Activated CD4-positive, alpha-beta T cell treated with anti-CD3 and anti-CD28 coated beads, Interleukin-2, Interleukin-6, amounts not matched to agents 100 ng/mL and 50 ng/mL, durations not matched to agents 16 hours and 8 hours (primary cell): Measurements from ENCODE around the gene ZSCAN22.
"Not testable (repeated sequence)": the region's sequence is repeated elsewhere in the genome, so short reads cannot be mapped to it uniquely, and the experiment has no call there.

Experiments
- DNase-seq: peaks from one replicate; pipeline ENCODE4 v3.0.0-alpha.2; 2020

The ZSCAN22 gene

DNA sequence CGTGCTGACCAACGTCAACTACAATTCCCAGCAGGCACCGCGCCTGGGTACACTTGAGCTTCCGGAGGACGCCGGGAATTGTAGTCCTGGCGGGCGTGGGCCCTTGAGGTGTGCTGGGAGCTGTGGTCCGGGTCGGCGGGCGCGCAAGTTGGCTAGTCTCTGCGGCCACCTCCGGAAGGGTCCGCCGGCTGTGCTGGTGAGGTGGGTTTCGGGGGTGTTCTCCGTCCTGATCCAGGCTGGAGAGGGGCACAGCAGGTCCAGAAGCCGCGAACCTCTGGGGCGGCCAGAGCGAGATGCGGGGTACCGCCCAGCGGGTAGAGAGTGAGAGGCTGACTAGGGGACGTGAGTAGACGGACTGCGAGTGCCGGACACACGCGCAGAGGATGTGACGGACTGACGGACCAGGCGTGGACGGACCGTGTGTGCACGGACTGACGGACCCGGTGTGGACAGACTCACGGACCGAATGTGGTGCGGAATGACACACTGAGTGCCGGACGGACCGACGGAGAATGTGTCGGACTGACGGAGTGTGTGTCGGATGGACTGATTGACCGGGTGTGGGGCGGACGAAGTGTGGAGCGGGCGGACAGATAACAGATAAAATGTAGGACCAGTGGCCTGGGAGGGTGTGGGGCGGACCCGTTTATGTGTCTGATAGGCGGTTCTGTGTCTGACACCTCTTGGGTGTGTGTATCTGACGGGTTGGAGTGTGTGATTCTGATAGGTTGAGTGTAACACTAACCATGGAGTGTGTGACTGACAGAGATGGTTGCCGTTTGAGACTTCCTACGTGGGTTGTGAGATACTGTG, at the start of gene ZSCAN22:
ZSCAN22 (plus strand) TSS at position 81 of the 813 bp plus-strand sequence. CDS start 7,809 bp downstream, outside the sequence.
- peak; percentile 96 for DNase-seq

DNA sequence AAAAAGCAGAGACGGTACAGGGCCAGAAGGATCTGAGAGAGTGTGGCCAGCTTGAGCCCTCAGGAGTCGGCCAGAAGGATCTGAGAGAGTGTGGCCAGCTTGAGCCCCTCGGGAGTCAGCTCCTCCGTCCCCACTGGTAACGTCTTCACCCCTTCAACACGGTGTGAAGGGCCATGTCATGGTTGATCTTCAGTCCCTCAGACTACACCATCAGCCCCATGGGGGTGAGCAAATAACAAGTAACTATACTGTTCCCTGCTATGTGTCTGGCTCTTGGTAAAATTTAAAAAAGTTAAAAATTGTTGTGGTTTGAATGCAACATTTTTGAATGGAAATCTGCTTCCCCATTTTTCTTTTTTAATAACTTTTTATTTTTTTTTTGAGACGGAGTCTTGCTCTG, 49.6 kb upstream of the ZSCAN22 start:
- no peak for DNase-seq

DNA sequence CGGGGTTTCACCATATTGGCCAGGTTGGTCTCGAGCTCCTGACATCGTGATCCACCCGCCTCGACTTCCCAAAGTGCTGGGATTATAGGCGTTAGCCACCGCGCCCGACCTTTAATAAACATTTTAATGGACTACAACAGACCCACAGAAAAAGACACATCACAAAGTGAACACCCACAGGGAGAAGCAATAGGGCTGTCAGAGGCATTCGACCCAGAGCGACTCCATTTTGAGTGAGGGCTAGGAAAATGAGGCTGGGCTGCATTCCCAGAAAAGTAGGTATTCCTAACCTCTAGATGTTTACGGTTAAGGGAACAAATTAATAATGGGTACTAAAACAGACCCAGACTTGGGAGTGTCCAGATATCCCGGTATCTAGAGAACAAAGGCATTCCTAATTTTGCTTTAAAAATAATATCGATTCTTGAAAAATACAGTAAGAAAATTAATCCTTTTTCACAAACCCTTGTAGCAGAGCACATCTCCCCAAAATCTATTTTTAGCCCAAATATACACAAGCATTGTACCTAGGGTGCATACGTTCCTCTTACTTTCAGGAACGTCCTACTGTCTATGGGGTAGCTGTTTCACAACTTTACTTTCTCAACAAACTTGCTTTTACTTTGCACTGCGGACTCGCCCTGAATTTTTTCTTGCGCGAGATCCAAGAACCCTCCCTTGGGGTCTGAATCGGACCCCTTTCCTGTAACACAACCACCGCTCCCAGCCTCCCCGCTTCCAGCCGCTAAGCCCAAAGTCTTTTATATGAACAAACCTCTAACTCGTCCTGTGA, 48.9 kb upstream of the ZSCAN22 start:
- no peak for DNase-seq

DNA sequence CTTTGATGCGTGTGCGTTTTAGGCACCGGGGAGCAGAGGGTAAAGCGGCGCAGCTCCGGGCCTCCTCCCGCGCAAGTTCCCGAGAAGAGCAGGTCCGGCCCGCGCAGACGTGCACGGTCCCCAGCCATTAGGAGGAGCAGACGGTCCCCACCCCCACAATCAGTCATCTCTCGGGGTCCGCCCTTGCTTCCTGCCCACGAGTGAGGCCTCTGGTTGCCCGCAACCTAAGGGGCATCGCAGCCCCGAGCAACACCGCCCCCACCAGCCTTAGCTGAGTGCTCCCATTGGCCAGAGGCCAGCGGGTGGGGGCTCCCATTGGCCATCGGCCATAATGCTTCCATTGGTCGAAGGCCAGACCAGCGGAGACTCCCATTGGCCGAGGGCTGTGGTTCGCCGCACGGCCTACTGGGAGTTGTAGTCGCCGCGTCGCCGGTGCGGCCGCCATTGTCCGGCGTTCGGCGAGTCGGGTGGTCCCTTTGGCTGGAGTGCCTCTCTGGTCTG, 48.2 kb upstream of the ZSCAN22 start, which contains the start of gene ZNF8:
ZNF8 (plus strand) TSS at position 415 of the 501 bp plus-strand sequence. CDS start 127 bp downstream, outside the sequence.
- DNase-seq = peak; percentile 98

DNA sequence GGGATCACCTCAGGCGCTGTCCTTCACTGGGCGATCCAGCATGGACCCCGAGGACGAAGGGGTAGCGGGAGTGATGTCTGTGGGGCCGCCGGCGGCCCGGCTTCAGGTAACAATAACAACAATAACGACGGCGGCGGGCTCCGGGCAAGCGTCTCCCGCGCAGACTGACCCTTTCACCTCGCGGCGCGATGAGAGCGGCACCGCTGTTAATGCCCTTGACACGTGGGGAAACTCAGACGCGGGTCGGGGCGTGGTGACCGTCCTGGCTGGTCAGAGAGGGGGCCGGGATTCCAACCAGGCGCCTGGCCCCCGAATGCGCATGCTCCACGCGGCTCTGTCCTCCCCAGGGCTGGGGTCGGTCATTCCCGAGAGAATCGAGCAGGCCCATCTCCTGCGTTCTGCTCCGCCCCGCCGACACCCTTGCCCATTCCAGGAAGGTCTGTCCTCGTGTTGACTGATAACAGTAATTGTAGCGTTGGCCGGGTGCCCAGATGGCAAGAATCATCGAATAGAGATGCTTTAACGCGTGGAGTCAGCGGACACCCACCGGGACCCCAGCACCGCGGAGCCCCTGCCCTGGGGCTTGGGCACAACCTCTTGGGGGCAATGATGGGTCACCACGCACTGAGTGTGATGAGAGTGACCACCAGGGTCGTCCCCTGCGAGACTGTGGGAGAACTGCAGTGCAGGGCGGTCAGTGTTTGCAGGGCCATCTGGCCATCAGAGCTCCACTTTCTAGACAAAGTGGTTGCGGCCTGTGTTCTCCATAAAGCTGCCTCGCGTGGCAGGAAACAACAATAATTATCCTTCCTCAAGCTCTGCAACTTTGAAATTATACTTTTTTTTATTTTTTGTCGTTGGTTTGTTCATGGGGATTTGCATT, 47.5 kb upstream of the ZSCAN22 start:
- peak; percentile 50 for DNase-seq

DNA sequence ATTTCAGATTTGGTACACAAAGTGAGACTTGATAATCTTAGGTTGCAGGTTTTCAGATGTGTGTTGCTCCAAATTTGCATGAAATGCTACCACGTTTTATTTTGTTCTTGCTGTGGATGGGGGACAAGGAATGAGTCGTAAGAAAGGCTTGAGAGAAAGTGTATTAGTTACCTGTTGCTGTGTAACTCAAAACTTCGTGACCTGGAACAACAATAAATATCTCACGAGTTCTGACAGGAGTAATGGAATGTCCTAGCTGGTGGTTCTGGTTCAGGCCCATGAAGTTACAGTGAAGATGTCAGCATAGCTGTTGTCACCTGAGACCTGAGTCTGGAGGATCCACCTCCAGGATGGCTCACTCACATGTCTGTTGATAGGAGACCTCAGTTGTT, 46.9 kb upstream of the ZSCAN22 start:
- DNase-seq = no peak

DNA sequence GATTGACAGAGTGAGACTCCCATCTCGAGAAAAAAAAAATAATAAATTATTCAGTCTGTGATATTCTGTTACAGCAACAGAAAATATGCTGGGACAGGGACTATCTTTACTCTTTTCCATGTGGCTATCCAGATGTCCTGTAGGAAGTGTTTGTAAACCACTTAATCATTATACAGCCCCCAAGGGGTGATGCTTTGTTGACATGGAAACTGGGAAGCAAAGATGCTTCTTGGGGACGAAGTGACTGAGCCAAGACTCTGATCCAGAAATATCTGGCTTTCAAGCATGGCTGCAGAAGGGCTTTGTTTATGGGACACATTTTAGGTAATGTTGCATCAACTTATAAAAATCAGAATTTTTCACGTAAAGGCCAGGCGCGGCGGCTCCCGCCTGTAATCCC, 42.6 kb upstream of the ZSCAN22 start:
- no peak for DNase-seq

DNA sequence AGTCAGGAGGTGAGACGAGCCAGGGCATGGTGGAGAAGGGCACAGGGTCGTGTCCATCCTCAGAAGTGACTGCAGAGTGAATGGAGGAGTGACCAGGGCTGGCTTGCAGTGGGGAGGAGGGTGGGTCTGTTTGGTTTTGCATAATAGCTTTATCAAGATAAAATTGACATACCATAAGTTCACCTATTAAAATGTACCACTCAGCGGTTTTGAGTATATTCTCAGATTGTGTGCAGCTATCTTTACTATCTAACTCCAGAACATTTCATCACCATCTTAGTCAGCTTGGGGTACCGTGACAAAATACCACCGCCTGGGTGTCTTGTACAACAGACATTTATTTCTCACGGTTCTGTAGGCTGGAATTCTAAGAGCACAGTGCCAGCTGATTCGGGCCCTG, 34.9 kb upstream of the ZSCAN22 start:
- no peak for DNase-seq

DNA sequence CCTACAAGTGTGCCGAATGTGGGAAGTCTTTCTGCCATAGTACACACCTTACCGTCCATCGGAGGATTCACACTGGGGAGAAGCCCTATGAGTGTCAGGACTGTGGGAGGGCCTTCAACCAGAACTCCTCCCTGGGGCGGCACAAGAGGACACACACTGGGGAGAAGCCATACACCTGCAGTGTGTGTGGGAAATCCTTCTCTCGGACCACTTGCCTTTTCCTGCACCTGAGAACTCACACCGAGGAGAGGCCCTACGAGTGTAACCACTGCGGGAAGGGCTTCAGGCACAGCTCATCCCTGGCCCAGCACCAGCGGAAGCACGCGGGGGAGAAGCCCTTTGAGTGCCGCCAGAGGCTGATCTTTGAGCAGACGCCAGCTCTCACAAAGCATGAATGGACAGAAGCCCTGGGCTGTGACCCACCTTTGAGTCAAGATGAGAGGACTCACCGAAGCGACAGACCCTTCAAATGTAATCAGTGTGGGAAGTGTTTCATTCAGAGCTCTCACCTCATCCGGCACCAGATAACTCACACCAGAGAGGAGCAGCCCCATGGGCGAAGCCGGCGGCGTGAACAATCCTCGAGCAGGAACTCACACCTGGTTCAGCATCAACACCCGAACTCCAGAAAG, 31.9 kb upstream of the ZSCAN22 start:
- no peak for DNase-seq

DNA sequence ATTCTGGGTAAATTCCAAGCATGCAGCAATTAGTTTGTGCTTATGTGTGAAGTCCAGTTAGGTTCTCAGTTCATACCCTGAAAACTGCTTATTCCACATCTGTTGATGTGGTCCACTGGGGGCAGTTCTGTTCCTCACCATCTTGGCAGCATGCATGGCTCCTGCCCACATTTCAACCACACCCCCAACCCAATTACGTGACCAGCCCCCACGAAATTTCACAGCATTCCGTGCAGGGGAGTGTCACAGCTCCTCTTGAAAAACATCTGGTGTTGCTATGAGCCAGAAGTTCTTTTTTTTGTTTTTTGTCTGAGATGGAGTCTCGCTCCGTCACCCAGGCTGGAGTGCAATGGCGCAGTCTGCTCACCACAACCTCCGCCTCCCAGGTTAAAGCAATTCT, 30.7 kb upstream of the ZSCAN22 start:
- no peak for DNase-seq

DNA sequence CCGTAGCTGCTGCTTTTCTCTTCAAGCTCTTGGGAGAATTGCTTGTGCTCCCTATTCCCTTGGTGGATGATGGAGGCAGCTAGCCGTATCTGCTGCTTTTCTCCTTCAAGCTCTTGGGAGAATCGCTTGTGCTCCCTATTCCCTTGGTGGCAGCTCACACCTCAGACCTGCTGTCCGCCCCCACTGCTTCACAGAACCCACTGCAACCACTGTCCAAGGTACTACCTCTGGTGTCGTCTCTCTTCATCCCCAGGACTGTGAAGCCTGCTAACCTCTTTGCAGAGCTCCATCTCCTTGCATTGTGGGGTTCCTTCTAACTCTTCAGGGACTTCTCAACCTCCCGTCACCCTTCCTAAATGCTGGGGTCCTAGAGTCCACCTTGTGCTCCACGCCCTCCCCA, 26.2 kb upstream of the ZSCAN22 start:
- no peak for DNase-seq

DNA sequence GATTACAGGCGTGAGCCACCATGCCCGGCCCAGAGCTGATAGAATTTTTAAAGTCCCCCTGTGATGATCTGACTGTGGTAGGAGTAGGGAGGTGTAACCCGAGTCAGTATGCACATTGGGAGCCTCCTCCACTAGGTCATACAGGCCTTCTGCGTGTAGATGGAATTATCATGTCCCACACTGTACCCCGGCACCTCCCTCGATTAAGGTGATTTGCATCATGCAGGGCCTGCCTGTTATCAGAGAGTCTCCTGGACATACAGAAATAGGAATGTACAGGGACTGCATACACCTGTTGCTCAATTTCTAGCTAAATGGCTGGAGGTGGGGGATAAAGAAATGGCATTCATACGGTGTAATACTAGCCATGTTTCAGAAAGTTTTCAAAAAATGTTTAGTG, 22.5 kb upstream of the ZSCAN22 start:
- DNase-seq = no peak

DNA sequence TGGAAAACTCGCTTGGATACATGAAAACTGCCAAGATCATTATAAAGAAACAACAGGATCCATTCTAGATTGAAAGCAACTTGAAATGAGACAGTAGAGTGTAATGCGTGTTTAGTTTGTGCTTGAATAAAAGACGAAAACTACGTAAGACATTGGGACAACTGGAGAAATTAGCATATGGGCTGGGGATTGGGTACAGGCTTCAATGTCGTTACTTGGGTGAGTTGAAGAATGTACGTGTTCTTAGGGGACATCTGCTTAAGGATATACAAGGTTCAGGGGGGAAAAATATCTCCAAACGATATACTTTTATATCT, 22.1 kb upstream of the ZSCAN22 start:
- DNase-seq = no peak

DNA sequence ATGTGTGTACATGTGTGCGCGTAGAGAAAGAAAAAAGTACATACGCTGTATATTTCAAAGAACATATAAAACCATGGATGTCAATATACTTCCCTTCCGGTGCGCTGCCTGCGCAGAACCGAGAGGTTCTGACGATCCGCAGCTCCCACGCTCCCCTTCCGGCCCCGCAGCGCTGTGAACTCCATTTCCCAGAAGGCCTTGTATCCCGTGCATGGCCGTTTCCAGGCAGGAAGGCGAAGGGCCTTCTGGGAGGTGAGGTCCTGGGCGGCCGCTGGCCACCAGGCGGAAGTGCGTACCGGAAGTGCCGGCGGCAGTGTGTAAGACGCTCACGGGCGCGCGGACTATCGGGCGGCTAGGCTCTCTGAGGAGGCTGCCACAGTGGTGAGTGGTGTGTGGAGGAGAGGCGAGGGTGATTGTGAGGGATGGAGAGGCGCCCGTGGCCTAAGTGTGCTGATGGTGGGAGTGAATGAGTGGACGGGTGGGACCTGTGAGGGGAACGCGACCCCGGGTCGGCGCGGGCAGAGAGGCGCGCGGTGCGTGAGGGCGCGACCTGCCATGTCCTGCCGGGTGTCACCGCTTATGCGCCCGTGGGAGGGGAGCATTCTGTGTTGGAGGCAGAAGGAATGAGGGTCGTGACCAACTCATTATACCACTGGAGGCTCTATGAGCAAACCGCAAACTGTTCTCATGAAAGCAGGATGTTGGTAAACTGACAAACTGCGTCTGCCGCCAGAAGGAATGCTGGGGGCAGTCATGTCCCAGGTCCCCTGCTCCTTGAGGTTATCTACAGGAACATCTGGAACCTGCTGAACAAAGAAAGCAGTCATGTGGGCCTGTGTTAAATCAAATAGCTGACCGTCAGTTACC, 21.5 kb upstream of the ZSCAN22 start, which contains the start of gene ERVK3-1:
ERVK3-1 (plus strand) TSS at position 313 of the 867 bp plus-strand sequence. CDS start 6,792 bp downstream, outside the sequence.
- DNase-seq = peak; percentile 98

DNA sequence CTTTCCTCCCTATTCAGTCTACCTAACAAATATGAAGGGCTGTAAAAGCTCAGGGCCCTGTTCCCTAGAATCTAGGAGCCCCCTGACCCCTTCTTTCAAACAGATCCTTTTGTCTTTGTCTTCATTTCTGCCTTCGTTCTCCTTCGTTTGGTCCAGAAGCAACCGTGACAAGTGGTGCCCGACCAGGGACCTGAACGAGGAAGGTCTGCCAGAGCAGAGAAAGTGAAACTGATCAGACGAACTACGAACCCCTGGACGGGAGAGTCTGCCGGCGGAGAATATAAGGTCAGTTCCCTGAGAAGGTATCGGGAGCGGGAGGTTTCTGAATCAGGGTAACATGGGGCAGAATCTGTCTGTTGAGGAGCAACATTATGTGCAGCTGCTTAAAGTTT, 20.9 kb upstream of the ZSCAN22 start:
- DNase-seq = peak; percentile 13

DNA sequence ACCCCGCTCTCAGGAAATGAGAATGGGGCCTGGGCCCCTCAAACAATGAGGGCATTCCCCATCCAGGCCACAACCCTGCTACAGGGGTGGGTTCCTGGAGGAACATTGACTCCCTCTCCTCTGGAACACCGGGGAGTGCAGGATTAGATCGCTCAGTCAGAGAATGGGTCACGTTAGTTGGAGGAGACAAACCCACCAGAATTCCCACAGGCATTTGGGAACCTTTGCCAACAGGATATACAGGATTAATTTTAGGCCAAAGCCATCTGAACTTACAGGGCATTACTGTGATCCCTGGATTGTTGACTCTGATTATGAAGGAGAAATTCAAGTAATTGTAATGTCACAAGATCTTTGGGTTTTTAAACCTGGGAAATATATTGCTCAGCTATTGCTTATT, 19.1 kb upstream of the ZSCAN22 start:
- DNase-seq = no peak

DNA sequence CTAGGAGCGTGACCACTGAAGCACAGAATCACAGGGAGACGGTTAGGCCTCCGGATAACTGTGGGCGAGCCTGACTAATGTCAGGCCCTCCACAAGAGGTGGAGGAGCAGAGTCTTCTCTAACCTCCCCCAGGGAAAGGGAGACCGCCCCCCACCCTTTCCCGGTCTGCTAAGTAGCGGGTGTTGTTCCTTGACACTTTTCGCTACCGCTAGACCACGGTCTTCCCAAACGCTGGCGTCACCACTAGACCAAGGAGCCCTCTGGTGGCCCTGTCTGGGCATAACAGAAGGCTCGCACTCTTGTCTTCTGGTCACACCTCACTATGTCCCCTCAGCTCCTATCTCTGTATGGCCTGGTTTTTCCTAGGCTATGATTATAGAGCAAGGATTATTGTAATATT, 16.1 kb upstream of the ZSCAN22 start:
- DNase-seq = not testable (repeated sequence)

DNA sequence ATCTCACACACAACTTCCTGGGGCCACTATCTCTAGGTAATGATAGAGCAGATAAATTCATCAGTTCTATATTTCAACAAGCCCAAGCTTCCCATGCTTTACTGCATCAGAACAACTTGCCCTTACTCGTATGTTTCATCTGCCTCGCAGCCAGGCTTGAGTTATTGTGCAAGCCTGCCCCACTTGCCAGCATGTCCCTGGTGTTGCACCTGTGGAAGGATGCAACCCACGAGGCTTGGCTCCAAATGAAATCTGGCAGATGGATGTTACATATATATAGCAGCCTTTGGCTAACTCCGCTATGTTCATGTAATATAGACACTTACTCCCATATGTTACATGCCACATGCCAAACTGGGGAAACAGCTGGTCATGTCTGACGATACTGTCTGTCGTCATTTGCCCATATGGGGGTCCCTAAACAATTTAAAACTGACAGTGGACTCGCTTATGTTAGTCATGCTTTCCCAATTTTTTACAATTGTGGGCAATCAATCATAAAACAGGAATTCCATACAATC, 15.4 kb upstream of the ZSCAN22 start:
- no peak for DNase-seq

DNA sequence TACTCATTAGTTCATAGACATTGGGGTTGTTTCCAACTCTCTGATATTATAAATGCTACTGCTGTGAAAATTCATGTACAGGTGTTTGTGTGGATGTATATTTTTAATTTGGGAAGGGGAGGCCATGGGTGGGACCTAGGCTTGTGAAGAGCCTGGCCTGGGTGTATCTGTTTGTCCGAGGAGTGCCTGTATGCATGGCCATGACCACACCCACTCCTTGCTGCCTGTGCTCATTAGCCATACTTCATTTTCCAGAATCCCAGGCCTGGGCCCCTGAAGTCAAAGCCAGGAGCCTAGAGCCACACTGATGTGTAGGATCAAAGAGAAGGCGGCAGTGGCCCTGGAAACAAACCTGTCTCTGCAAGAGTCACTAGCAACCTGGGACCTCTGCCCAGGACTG, 11.2 kb upstream of the ZSCAN22 start:
- no peak for DNase-seq

DNA sequence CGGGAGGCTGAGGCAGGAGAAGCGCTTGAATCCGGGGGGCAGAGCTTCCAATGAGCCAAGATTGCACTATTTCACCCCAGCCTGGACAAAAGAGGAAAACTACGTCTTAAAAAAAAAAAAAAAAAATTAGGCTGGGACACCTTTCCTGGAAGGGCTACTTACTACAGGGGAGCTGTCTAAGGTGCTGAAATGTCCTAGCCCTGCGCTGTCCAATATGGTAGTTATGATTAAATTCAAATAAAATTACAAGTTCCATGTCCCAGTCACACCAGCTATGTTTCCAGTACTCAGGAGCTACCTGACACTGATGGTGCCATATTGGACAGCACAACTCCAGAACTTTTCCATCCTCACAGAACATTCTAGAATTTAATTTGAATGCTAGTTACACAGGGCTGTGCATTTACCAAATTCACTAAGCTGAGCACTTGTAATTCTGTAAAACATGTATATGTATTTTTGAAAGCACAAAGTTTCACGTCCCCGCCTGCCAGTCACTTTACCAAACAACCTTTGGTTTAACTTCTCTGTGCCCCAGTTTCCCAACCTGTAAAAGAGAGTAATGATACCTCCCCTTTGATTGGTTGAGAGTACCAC, 9.2 kb upstream of the ZSCAN22 start:
- DNase-seq = no peak

DNA sequence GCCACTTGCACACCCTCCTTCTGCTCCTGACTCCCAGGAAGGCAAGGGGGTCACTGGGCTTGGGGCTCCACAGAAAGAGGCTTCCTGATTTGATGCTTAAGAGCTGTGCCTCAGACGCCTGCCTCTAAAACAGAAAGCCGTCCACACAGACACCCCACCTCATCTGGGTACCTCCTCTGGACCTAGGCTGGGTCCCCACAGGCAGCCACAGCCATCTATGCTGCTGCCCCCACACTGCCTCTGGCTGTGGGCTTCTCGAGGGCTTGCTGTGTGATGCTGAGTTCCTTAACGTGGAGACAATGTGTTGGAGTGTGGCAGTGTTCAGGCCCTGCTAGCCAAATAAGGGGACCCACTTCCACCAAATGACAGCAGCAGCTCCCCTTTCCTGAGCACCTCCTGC, 8.5 kb upstream of the ZSCAN22 start:
- DNase-seq = no peak
